GM06990 (cell line): ENCODE results near the gene PTPN6.
A peak's percentile ranks its signal among the peaks of the same experiment; 100 is the strongest.

Source experiments
- DNase-seq: peaks from one replicate; pipeline ENCODE4 v3.0.0-alpha.2; 2011; ENCODE audit not compliant: insufficient read length; ENCODE audit errors: extremely low read depth
- H3K27me3 ChIP-seq: replicated peaks from 2 replicates; pipeline ENCODE4 v1.6.0; 2011; ENCODE audit warnings: low read length; ENCODE audit not compliant: control insufficient read depth, insufficient read depth
- H3K36me3 ChIP-seq: 2 replicates; pipeline ENCODE4 v1.5.1; 2011; ENCODE audit warnings: low read length; ENCODE audit not compliant: control insufficient read depth, insufficient read depth
- H3K4me3 ChIP-seq: replicated peaks from 2 replicates; pipeline ENCODE4 v1.5.1; 2011; ENCODE audit warnings: low read depth, mild to moderate bottlenecking, control low read depth, low read length
- CTCF ChIP-seq: IDR thresholded peaks from 2 replicates; pipeline ENCODE4 v1.5.1; 2011; ENCODE audit warnings: low read length, control low read depth, mild to moderate bottlenecking, inconsistent platforms; ENCODE audit not compliant: insufficient read depth, poor library complexity, severe bottlenecking

PTPN6 gene

GRCh38 chr12:6935371-6936193 is 15.6 kb upstream of the PTPN6 start:
- TF ChIP-seq CTCF: no peak

DNA sequence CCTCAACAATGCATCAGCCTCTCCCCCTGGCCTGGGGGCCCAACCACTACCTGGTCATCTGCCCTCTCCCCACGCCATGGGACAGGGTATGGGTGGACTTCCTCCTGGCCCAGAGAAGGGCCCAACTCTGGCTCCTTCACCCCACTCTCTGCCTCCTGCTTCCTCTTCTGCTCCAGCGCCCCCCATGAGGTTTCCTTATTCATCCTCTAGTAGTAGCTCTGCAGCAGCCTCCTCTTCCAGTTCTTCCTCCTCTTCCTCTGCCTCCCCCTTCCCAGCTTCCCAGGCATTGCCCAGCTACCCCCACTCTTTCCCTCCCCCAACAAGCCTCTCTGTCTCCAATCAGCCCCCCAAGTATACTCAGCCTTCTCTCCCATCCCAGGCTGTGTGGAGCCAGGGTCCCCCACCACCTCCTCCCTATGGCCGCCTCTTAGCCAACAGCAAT is 14.9 kb upstream of the PTPN6 start:
- no peaks in the 10 kb centered on the region for H3K27me3 ChIP-seq
- no peak for DNase-seq
- TF ChIP-seq CTCF: no peak
- H3K36me3 ChIP-seq: peaks cover 14% of the 10 kb centered on the region
- peak overlapping the region; percentile 90 for H3K4me3 ChIP-seq

More at GRCh38 chr12:6935371-6936193, 15.6 kb upstream of the PTPN6 start:
- no peaks in the 10 kb centered on the region for H3K27me3 ChIP-seq
- peak overlapping the region; percentile 5 for H3K4me3 ChIP-seq
- H3K36me3 ChIP-seq: peaks cover 14% of the 10 kb centered on the region
- DNase-seq: no peak

- Histone ChIP-seq H3K36me3 (peaks cover 14% of the 10 kb centered on the region), H3K27me3 (no peaks in the 10 kb centered on the region), H3K4me3 (peak overlapping the region; percentile 90)
- peak; percentile 72 for DNase-seq
- TF ChIP-seq CTCF: peak; percentile 27
These were observed 14.3 kb upstream of the PTPN6 start for GRCh38 chr12:6936636-6937480.

DNA sequence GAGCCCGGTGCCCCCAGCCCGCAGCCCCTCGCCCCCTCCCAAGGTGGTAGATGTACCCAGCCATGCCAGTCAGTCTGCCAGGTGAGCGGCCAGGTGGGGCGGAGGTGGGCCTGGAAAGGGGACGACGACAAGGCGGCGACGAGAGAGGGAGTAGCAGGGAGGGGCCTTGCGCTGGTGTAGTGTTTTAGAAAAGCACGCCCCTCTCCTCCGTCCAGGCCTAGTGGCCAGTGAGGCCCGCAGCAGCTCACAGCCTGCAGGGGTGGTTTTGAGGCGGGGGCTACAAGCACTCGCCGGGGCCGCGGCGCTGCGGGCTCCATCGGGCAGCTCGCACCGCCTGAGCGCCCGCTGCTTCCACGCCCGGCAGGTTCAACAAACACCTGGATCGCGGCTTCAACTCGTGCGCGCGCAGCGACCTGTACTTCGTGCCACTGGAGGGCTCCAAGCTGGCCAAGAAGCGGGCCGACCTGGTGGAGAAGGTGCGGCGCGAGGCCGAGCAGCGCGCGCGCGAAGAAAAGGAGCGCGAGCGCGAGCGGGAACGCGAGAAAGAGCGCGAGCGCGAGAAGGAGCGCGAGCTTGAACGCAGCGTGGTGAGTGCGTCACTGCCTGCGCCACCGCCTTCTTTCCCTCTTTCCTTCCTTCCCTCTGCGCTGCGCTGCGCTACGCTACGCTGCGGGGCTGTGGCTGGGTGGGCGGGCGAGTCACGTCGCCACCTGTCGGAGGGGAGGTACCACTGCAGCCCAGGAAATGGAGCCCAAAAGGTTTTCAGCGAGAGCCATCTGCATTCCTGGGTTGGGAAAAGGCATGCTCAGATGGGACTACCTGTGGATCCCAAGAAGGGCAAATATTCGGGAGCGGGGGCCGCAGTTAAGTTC is 13.4 kb upstream of the PTPN6 start:
- TF ChIP-seq CTCF: peak; percentile 97
- peak overlapping the region; percentile 90 for H3K4me3 ChIP-seq
- no peaks in the 10 kb centered on the region for H3K27me3 ChIP-seq
- peak; percentile 96 for DNase-seq
- H3K36me3 ChIP-seq: peaks cover 14% of the 10 kb centered on the region
